Smooth muscle cell (in vitro differentiated cells): ENCODE data around the gene FHOD1. TPM values are rescaled to one million over a fixed set of nuclear protein-coding genes. Genes with fewer than 3 reads are reported as not detected.

Experiments
- DNase-seq: peaks from one replicate; lab custom pipeline; 2025; ENCODE audit not compliant: unreplicated experiment; lab: John Stamatoyannopoulos, UW
- H2AFZ ChIP-seq: fragments of 200-600 bp; sonication (generic); 2 replicates; pipeline ENCODE4 v1.6.0; 2016; ENCODE audit warnings: antibody characterized with exemption, low read depth, mild to moderate bottlenecking
- H3F3A ChIP-seq: fragments of 200-600 bp; sonication (generic); 2 replicates; pipeline ENCODE4 v1.6.0; 2017; ENCODE audit warnings: antibody characterized with exemption, low read depth
- H3K27ac ChIP-seq: fragments of 200-600 bp; sonication (generic); 2 replicates; pipeline ENCODE4 v1.5.1; 2016; ENCODE audit warnings: low read depth, mild to moderate bottlenecking
- H3K27me3 ChIP-seq: fragments of 200-600 bp; sonication (generic); 2 replicates; pipeline ENCODE4 v1.6.1; 2016; ENCODE audit warnings: low read depth, mild to moderate bottlenecking
- H3K36me3 ChIP-seq: fragments of 200-600 bp; sonication (generic); 2 replicates; pipeline ENCODE4 v1.5.1; 2016; ENCODE audit warnings: low read depth
- H3K4me1 ChIP-seq: fragments of 200-600 bp; sonication (generic); 2 replicates; pipeline ENCODE4 v1.5.1; 2016; ENCODE audit warnings: low read depth
- H3K4me2 ChIP-seq: fragments of 200-600 bp; sonication (generic); 2 replicates; pipeline ENCODE4 v1.6.0; 2016; ENCODE audit warnings: mild to moderate bottlenecking
- H3K4me3 ChIP-seq: fragments of 200-600 bp; sonication (generic); 2 replicates; pipeline ENCODE4 v1.5.1; 2016; ENCODE audit warnings: mild to moderate bottlenecking
- H3K79me2 ChIP-seq: fragments of 200-600 bp; sonication (generic); 2 replicates; pipeline ENCODE4 v1.6.0; 2016; ENCODE audit warnings: low read depth, mild to moderate bottlenecking
- H3K9ac ChIP-seq: fragments of 200-600 bp; sonication (generic); 2 replicates; pipeline ENCODE4 v1.6.0; 2016; ENCODE audit warnings: low read depth
- H3K9me3 ChIP-seq: fragments of 200-600 bp; sonication (generic); replicated peaks from 2 replicates; pipeline ENCODE4 v1.5.1; 2016; ENCODE audit warnings: low read depth
- H4K20me1 ChIP-seq: fragments of 200-600 bp; sonication (generic); 2 replicates; pipeline ENCODE4 v1.6.0; 2016; ENCODE audit warnings: low read depth
- WGBS: methylation state at CpG from one replicate; pipeline ENCODE4 v1.1.7; 2016; ENCODE audit warnings: low lambda C conversion rate; 5-methylcytosine and 5-hydroxymethylcytosine counted together
- polyA plus RNA-seq: library from polyadenylated mRNA; unstranded; fragments of >200 nt; fragmentation: Nextera tagmentation; extraction: Ambion mirVana; gene quantifications from 2 replicates; pipeline ENCODE4 v1.2.1, GENCODE V29; 2016
- total RNA-seq: library from RNA; depleted of rRNA; stranded (reverse); fragments of >200 nt; gene quantifications from 2 replicates; pipeline ENCODE4 v1.2.3, GENCODE V29; 2014
- TF ChIP-seq, protein P1 (sequence below): fragments of 200-600 bp; sonication (generic); IDR thresholded peaks from 2 replicates; pipeline ENCODE4 v1.5.1; 2017; ENCODE audit warnings: borderline replicate concordance, mild to moderate bottlenecking, antibody characterized with exemption; ENCODE audit not compliant: insufficient read depth, poor library complexity, severe bottlenecking

Gene FHOD1
- total and polyA plus RNA-seq, 2 experiments from 2014 or later, result 16.0 to 23.3 TPM

DNA sequence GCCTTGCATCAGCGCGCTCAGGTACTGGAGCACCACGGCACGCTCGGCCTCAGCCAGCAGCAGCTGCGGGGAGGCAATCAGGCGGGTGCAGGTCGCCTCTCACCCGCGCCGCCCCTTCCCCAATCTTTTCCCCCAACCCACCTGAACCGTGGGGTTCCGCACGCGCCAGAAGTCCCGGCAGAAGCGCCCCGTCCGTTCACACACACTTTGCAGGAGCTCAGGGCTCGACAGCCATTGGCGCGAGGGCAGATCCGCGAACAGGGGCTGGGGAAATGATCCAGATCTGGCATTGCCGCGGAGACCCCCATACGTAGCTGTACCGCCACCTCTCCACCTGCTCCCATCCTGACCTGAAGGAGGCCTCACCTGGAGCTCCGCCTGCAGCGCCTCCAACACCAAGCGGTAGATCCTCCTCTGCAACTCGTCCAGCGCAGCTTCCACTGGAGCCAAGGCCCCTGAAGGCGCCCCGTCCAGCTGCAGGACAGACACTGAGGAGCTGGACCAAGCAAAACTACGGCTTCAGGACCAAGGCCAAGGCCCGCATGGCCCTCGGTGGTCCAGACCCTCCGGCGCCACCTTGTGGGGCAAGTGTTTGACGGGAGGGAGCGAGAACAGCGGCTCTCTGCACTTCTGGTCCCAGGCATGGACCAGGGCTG is 62.2 kb downstream of the FHOD1 start:
- Histone ChIP-seq H3K9me3 (no peaks in the 10 kb centered on the region), H3F3A (no peaks in the 10 kb centered on the region), H3K9ac (no peak overlapping the region), H4K20me1 (peaks cover 12% of the 10 kb centered on the region), H3K4me3 (peak overlapping the region; percentile 63), H3K4me1 (peaks cover 13% of the 10 kb centered on the region), H3K36me3 (no peaks in the 10 kb centered on the region), H2AFZ (no peak overlapping the region), H3K27ac (no peak overlapping the region), H3K4me2 (peak overlapping the region; percentile 90), H3K27me3 (no peaks in the 10 kb centered on the region), H3K79me2 (peaks cover 10% of the 10 kb centered on the region)
- 25% methylated on average over 43 of the region's 43 CpGs for WGBS
- DNase-seq, result peak; percentile 78
- TF ChIP-seq, protein P1, sequence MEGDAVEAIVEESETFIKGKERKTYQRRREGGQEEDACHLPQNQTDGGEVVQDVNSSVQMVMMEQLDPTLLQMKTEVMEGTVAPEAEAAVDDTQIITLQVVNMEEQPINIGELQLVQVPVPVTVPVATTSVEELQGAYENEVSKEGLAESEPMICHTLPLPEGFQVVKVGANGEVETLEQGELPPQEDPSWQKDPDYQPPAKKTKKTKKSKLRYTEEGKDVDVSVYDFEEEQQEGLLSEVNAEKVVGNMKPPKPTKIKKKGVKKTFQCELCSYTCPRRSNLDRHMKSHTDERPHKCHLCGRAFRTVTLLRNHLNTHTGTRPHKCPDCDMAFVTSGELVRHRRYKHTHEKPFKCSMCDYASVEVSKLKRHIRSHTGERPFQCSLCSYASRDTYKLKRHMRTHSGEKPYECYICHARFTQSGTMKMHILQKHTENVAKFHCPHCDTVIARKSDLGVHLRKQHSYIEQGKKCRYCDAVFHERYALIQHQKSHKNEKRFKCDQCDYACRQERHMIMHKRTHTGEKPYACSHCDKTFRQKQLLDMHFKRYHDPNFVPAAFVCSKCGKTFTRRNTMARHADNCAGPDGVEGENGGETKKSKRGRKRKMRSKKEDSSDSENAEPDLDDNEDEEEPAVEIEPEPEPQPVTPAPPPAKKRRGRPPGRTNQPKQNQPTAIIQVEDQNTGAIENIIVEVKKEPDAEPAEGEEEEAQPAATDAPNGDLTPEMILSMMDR, result peak; percentile 80

DNA sequence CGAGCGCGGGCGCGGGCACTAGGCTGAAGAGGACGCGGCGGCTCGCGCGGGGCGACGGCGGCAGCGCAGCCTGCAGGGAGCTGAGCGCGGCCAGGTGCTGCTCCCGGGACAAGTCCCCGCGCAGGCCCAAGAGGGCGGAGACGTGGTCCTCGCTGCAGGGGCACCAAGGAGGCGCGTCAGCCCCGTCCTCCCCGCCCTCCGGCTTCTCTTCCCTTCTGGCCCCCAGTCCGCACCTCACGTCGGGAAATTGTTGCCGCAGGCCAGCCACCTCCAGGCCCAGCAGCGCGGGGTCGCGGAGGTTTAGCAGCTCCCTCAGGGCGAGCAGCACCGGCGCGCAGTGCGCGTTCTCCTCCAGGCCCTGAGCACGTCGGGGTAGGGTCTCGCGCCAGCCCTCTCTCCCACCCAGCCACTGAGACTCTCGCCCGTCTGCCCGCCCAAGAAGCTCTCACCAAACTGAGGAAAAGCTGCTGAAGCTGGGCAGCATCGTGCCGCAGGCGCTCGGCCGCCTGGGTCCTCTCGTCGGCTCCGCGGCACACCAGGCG is 62.8 kb downstream of the FHOD1 start:
- Histone ChIP-seq H3K79me2 (peaks cover 10% of the 10 kb centered on the region), H3K4me3 (peak overlapping the region; percentile 63), H3K27ac (peak overlapping the region; percentile 94), H3K9me3 (no peaks in the 10 kb centered on the region), H3K36me3 (no peaks in the 10 kb centered on the region), H3K4me2 (peak overlapping the region; percentile 90), H3K9ac (no peak overlapping the region), H2AFZ (no peak overlapping the region), H3F3A (no peaks in the 10 kb centered on the region), H3K4me1 (peaks cover 13% of the 10 kb centered on the region), H4K20me1 (peaks cover 18% of the 10 kb centered on the region), H3K27me3 (no peaks in the 10 kb centered on the region)
- 12% methylated on average over 43 of the region's 59 CpGs for WGBS
- no peak for DNase-seq
- TF ChIP-seq, protein P1, result no peak

GRCh38 chr16:67183627-67184452 is 63.4 kb downstream of the FHOD1 start, which contains the start of gene MATCAP1:
Gene MATCAP1, minus strand, starts transcription at chr16:67183963. Its CDS starts 3,353 bp downstream, at chr16:67180610.
- Histone ChIP-seq H4K20me1 (peaks cover 24% of the 10 kb centered on the region), H3K27ac (peak within 1 kb of the TSS; percentile 94), H3K9me3 (no peaks in the 10 kb centered on the region), H3F3A (no peaks in the 10 kb centered on the region), H3K4me1 (peaks cover 13% of the 10 kb centered on the region), H3K9ac (peak within 1 kb of the TSS; percentile 96), H3K4me3 (peak within 1 kb of the TSS; percentile 63), H3K36me3 (no peaks in the 10 kb centered on the region), H3K79me2 (peaks cover 10% of the 10 kb centered on the region), H3K27me3 (no peaks in the 10 kb centered on the region), H3K4me2 (peak within 1 kb of the TSS; percentile 90), H2AFZ (peak within 1 kb of the TSS; percentile 43)
- peak; percentile 94 for DNase-seq
- WGBS, result under 1% methylated on average over 63 of the region's 77 CpGs
- TF ChIP-seq, protein P1, result no peak
